H1 (cell line): ENCODE measurements around the gene GABRP. TPM values are rescaled to one million over a fixed set of nuclear protein-coding genes. Genes with fewer than 3 reads are reported as not detected.

Experiments used
- CTCF ChIA-PET: fragments of 300-600 bp; sonication (Branson Sonifier 250); formaldehyde crosslinking; loops from one replicate; lab custom pipeline; 2021; ENCODE audit not compliant: partially characterized antibody; lab: Charles Lee
- POLR2A ChIA-PET: fragments of 300-600 bp; sonication (Branson Sonifier 250); formaldehyde crosslinking; loops from one replicate; lab custom pipeline; 2021; ENCODE audit warnings: inconsistent platforms; ENCODE audit not compliant: partially characterized antibody; lab: Charles Lee
- DNase-seq, 2 experiments: peaks; one replicate each; pipeline versions ENCODE4 v3.0.0 to v3.0.0-alpha.2; 2010 to 2022; ENCODE audit warnings: low spot score in 2 of 2, low read depth in 1 of 2, mixed read lengths in 1 of 2
- FAIRE-seq: peaks from 2 replicates; lab custom pipeline; 2011; peaks lifted over from hg19 to GRCh38; lab: Jason Lieb, UNC
- H2AFZ ChIP-seq: 2 replicates; pipeline ENCODE4 v1.8.1; 2012; ENCODE audit warnings: low read length, inconsistent platforms
- H2AK5ac ChIP-seq: 2 replicates; pipeline ENCODE4 v1.6.1; 2013; ENCODE audit warnings: low read depth, low read length
- H2BK120ac ChIP-seq: replicated peaks from 2 replicates; pipeline ENCODE3; 2013; ENCODE audit warnings: low read depth, low read length, inconsistent platforms
- H2BK12ac ChIP-seq: 2 replicates; pipeline ENCODE4 v1.6.1; 2013; ENCODE audit warnings: low read depth, low read length
- H2BK15ac ChIP-seq: 2 replicates; pipeline ENCODE4 v1.6.1; 2013; ENCODE audit warnings: low read length
- H2BK20ac ChIP-seq: 2 replicates; pipeline ENCODE4 v1.6.1; 2013; ENCODE audit warnings: low read length
- H2BK5ac ChIP-seq: 2 replicates; pipeline ENCODE4 v1.6.1; 2013; ENCODE audit warnings: low read depth, low read length
- H3K14ac ChIP-seq: 2 replicates; pipeline ENCODE4 v1.6.1; 2013; ENCODE audit warnings: inconsistent platforms; ENCODE audit not compliant: insufficient read length
- H3K18ac ChIP-seq: 2 replicates; pipeline ENCODE4 v1.6.1; 2013; ENCODE audit warnings: low read length; ENCODE audit errors: extremely low read depth
- H3K23ac ChIP-seq: 2 replicates; pipeline ENCODE4 v1.6.1; 2013; ENCODE audit warnings: inconsistent platforms; ENCODE audit not compliant: insufficient read length
- H3K23me2 ChIP-seq: 2 replicates; pipeline ENCODE4 v1.6.1; 2013; ENCODE audit warnings: low read depth, low read length
- H3K27ac ChIP-seq: 2 replicates; pipeline ENCODE4 v1.6.1; 2011; ENCODE audit warnings: low read depth, low read length, inconsistent platforms
- H3K27me3 ChIP-seq, 4 experiments: replicated peaks in 1 of 4; 1 replicate in 1 of 4; 2 replicates in 3 of 4; pipeline versions ENCODE4 v1.6.1 to v1.8.1; 2011 to 2013; ENCODE audit warnings: low read length in 3 of 4, mild to moderate bottlenecking in 3 of 4, inconsistent platforms in 2 of 4, mixed read lengths in 2 of 4, moderate library complexity in 1 of 4; ENCODE audit not compliant: control insufficient read depth in 3 of 4, insufficient read depth in 3 of 4; ENCODE audit errors: extremely low read depth in 1 of 4
- H3K36me3 ChIP-seq, 4 experiments: 2 replicates each; pipeline versions ENCODE4 v1.6.1 to v1.8.1; 2011 to 2013; ENCODE audit warnings: mild to moderate bottlenecking in 4 of 4, low read length in 3 of 4, moderate library complexity in 2 of 4, control low read depth in 1 of 4, inconsistent platforms in 1 of 4; ENCODE audit not compliant: insufficient read depth in 4 of 4, control insufficient read depth in 2 of 4
- H3K4ac ChIP-seq: replicated peaks from 2 replicates; pipeline ENCODE3; 2013; ENCODE audit warnings: low read length, low read depth, mixed read lengths, inconsistent platforms; ENCODE audit not compliant: insufficient read length
- H3K4me1 ChIP-seq, 4 experiments: replicated peaks in 1 of 4; 1 replicate in 1 of 4; 2 replicates in 3 of 4; pipeline versions ENCODE4 v1.6.1 to v1.8.1; 2011 to 2013; ENCODE audit warnings: low read length in 3 of 4, inconsistent platforms in 2 of 4, mixed read lengths in 1 of 4; ENCODE audit not compliant: insufficient read depth in 4 of 4, control insufficient read depth in 3 of 4
- H3K4me2 ChIP-seq, 2 experiments: 2 replicates each; pipeline versions ENCODE4 v1.6.1 to v1.8.1; 2011 to 2013; ENCODE audit warnings: low read depth in 2 of 2, low read length in 2 of 2, control low read depth in 1 of 2, inconsistent platforms in 1 of 2, mild to moderate bottlenecking in 1 of 2; ENCODE audit not compliant: insufficient read depth in 1 of 2
- H3K4me3 ChIP-seq, 4 experiments: fragments of 200-600, 300-600 bp in 1 of 4; sonication (generic), shearing (Covaris generic), sonication (Bioruptor Twin) in 1 of 4; 2 replicates each; pipeline versions ENCODE4 v1.5.1 to v1.8.1; 2011 to 2016; ENCODE audit warnings: low read length in 4 of 4, low read depth in 3 of 4, control low read depth in 2 of 4, inconsistent platforms in 2 of 4, mild to moderate bottlenecking in 2 of 4, mixed read lengths in 1 of 4, moderate library complexity in 1 of 4; ENCODE audit not compliant: insufficient read depth in 2 of 4; ENCODE audit errors: extremely low read depth in 1 of 4
- H3K56ac ChIP-seq: replicated peaks from 2 replicates; pipeline ENCODE3; 2013; ENCODE audit warnings: low read depth, mild to moderate bottlenecking, mixed read lengths, low read length, inconsistent platforms; ENCODE audit not compliant: insufficient read length
- H3K79me1 ChIP-seq: 2 replicates; pipeline ENCODE4 v1.6.1; 2013; ENCODE audit warnings: low read depth, low read length, control low read depth
- H3K79me2 ChIP-seq, 2 experiments: 2 replicates each; pipeline versions ENCODE4 v1.6.1 to v1.8.1; 2012 to 2013; ENCODE audit warnings: low read length in 2 of 2, mild to moderate bottlenecking in 2 of 2, inconsistent platforms in 1 of 2; ENCODE audit not compliant: insufficient read depth in 2 of 2, control insufficient read depth in 1 of 2
- H3K9ac ChIP-seq, 4 experiments: replicated peaks in 1 of 4; 1 replicate in 1 of 4; 2 replicates in 3 of 4; pipeline versions ENCODE4 v1.6.1 to v1.8.1; 2011 to 2013; ENCODE audit warnings: low read depth in 3 of 4, low read length in 3 of 4, control low read depth in 2 of 4, mild to moderate bottlenecking in 2 of 4, moderate library complexity in 2 of 4, inconsistent platforms in 1 of 4; ENCODE audit errors: extremely low read depth in 1 of 4
- H3K9me3 ChIP-seq, 2 experiments: 2 replicates each; pipeline versions ENCODE4 v1.6.1 to v1.8.1; 2012 to 2013; ENCODE audit warnings: mild to moderate bottlenecking in 2 of 2, moderate library complexity in 2 of 2, control low read depth in 1 of 2, inconsistent platforms in 1 of 2, low read depth in 1 of 2, low read length in 1 of 2, mixed read lengths in 1 of 2; ENCODE audit not compliant: insufficient read depth in 2 of 2
- H4K20me1 ChIP-seq, 2 experiments: replicated peaks in 1 of 2; 2 replicates each; pipeline versions ENCODE3 to v1.8.1; 2011 to 2013; ENCODE audit warnings: inconsistent platforms in 2 of 2, low read length in 2 of 2, mild to moderate bottlenecking in 1 of 2; ENCODE audit not compliant: insufficient read depth in 2 of 2, control insufficient read depth in 1 of 2
- H4K5ac ChIP-seq: 2 replicates; pipeline ENCODE4 v1.6.1; 2013; ENCODE audit warnings: low read length, low read depth, mixed read lengths, inconsistent platforms; ENCODE audit not compliant: insufficient read length
- H4K8ac ChIP-seq: 2 replicates; pipeline ENCODE4 v1.8.0; 2013; ENCODE audit warnings: mild to moderate bottlenecking, moderate library complexity, low read length, inconsistent platforms; ENCODE audit not compliant: insufficient read depth; ENCODE audit errors: extremely low read depth
- H4K91ac ChIP-seq: replicated peaks from 2 replicates; pipeline ENCODE3; 2013; ENCODE audit warnings: low read length, mixed read lengths, inconsistent platforms; ENCODE audit not compliant: insufficient read length
- CHD2 ChIP-seq: IDR thresholded peaks from 2 replicates; pipeline ENCODE4 v1.6.1; 2012; ENCODE audit warnings: low read length, improper control_type of control experiment
- POU5F1 ChIP-seq: IDR thresholded peaks from 2 replicates; pipeline ENCODE4 v1.6.1; 2011; ENCODE audit warnings: low read depth, mild to moderate bottlenecking, low read length, moderate library complexity
- YY1 ChIP-seq: IDR thresholded peaks from 2 replicates; pipeline ENCODE4 v1.6.1; 2011; ENCODE audit warnings: low read depth, mild to moderate bottlenecking, low read length
- WGBS, 2 experiments: shearing (Covaris generic) in 1 of 2; methylation state at CpG; one replicate each; pipeline versions ENCODE4 v1.1.6 to v1.1.7; 2013 to 2015; ENCODE audit warnings: low lambda C conversion rate in 2 of 2, mixed read lengths in 2 of 2, inconsistent platforms in 1 of 2, low coverage in 1 of 2, missing lambda C conversion rate in 1 of 2; ENCODE audit not compliant: insufficient replicate concordance in 2 of 2, insufficient coverage in 1 of 2, insufficient read length in 1 of 2; ENCODE audit errors: extremely low coverage in 1 of 2, missing lambda C conversion rate in 1 of 2; 5-methylcytosine and 5-hydroxymethylcytosine counted together
- polyA plus RNA-seq, 7 experiments: library from polyadenylated mRNA; depleted of rRNA in 3 of 7; stranded (reverse) in 5 of 7; unstranded in 2 of 7; fragments of >200 nt in 5 of 7; fragments of 200-250 nt in 2 of 7; gene quantifications; 1 replicate in 5 of 7; 2 replicates in 1 of 7; 4 replicates in 1 of 7; pipeline versions ENCODE4 v1.2.1 to v1.2.3, GENCODE V29; 2011 to 2013; ENCODE audit warnings: missing spikeins in 2 of 7, mixed read lengths in 2 of 7
- total RNA-seq: library from RNA; stranded (reverse); fragmentation: NEBNext Ultra II Directional; extraction: Animal tissue kit (Norgen Biotek cat#: 25700); gene quantifications from 2 replicates; pipeline ENCODE4 v1.2.1, GENCODE V29; 2021

Gene GABRP
- total and polyA plus RNA-seq, 2 of the 8 experiments (the other 6 are each of a cell fraction or from before 2014, with no cell fraction given), result 3.7 to 4.0 TPM

DNA sequence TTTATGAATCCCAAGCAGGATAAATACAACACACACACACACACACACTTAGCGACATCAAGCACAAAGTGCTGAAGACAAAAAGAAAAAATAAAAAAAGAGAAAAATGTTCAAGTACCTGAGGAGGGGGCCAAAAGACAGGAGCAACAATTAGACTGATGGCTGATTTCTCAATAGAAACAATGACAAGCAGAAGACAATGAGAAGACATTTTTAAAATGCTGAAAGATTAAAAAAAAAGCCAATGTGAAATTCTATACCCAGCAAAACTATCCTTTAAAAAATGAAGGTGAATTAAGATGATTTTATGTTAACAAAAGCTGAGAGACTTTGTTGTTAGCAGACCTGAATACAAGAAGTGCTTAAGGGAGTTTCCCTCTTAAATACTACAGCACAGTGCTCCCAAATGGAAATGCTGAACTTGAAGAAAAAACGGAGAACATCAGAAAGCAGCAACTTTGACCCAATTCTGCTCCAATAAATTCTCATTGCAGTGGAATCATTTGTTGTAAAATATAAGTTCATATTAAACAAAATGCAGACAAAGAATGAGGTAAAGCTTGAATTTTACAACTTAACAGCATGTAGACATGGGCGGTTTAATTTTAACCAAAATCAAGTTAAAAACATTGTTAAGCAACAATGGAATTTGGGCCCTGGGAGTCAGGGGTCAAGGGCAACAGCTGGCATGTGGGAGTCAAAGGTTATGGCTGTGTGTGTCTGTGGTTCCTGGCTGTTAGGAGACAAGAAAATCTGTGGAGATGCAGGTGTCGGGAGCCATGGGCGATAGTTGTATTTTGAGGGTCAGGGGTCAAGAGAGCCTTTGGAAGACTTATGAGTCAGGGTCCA lies 77.5 kb downstream of the GABRP start:
- 91% methylated on average over 5 of the region's 5 CpGs; no CpG with 5 or more reads in 1 of the 2 experiments for WGBS, 2 experiments
- H3K56ac ChIP-seq, result no peak overlapping the region
- H3K4me2 ChIP-seq, result peak overlapping the region in 1 of 2 experiments; percentile 22; a peak in 2 of 4 replicates
- H3K27ac ChIP-seq, result no peak overlapping the region
- H4K5ac ChIP-seq, result peak overlapping the region; percentile 37
- peaks cover 4 to 12% of the 10 kb centered on the region in 2 experiments; a peak in 3 of 4 replicates for H3K9me3 ChIP-seq
- H3K18ac ChIP-seq, result no peak overlapping the region
- H2BK20ac ChIP-seq, result no peak overlapping the region
- no peak overlapping the region; the same call in 1 of the 2 replicates for H4K8ac ChIP-seq
- DNase-seq (no peak), FAIRE-seq (no peak)
- H3K9ac ChIP-seq, result no peak overlapping the region
- H2AFZ ChIP-seq, result peak overlapping the region; percentile 69; the same call in 1 of the 2 replicates
- peaks cover 0 to 5% (median 1%) of the 10 kb centered on the region in 4 experiments; a peak in 2 of 7 replicates for H3K4me1 ChIP-seq
- H4K91ac ChIP-seq, result no peak overlapping the region
- peaks cover 0 to 3% (median 1%) of the 10 kb centered on the region in 4 experiments; a peak in 3 of 7 replicates for H3K27me3 ChIP-seq
- H2BK120ac ChIP-seq, result no peak overlapping the region
- no peak overlapping the region for H3K14ac ChIP-seq
- ChIA-PET POLR2A (no interaction called here), CTCF (interaction anchor here (0.6 to 0.8 kb wide), 2 partner anchors 74 to 1866 kb away, joined by 3 read pairs; no protein-coding TSS in a partner anchor)
- peak overlapping the region in 1 of 4 experiments; percentile 36; a peak in 1 of 8 replicates for H3K4me3 ChIP-seq
- H3K23me2 ChIP-seq, result peaks cover 9% of the 10 kb centered on the region
- no peak overlapping the region for H2BK15ac ChIP-seq
- peaks cover 4% of the 10 kb centered on the region; the same call in 1 of the 2 replicates for H3K79me1 ChIP-seq
- no peak overlapping the region for H2AK5ac ChIP-seq
- no peak overlapping the region for H3K23ac ChIP-seq
- H4K20me1 ChIP-seq, result peaks cover 2 to 6% of the 10 kb centered on the region in 2 experiments
- no peak overlapping the region for H3K4ac ChIP-seq
- H3K79me2 ChIP-seq, result peaks cover 0 to 33% of the 10 kb centered on the region in 2 experiments; a peak in 2 of 4 replicates
- H2BK5ac ChIP-seq, result no peak overlapping the region
- TF ChIP-seq POU5F1, result no peak
- peak; percentile 37; the same call in 1 of the 2 replicates for TF ChIP-seq CHD2
- TF ChIP-seq YY1, result no peak
- no peaks in the 10 kb centered on the region for H3K36me3 ChIP-seq
- H2BK12ac ChIP-seq, result peak overlapping the region; percentile 28; the same call in 1 of the 2 replicates
